AG10803 (cell line): ENCODE results near the gene PLA2G4E.

Experiments used
- DNase-seq: peaks from one replicate; pipeline ENCODE4 v3.0.0; 2010; ENCODE audit warnings: low read depth
- H3K4me3 ChIP-seq: 2 replicates; pipeline ENCODE4 v1.5.1; 2011; ENCODE audit warnings: mild to moderate bottlenecking, low read length, control low read depth
- TF ChIP-seq, protein P1 (sequence below): conservative IDR thresholded peaks from 2 replicates; pipeline ENCODE4 v1.5.1; 2011; ENCODE audit warnings: mild to moderate bottlenecking, low read length, control low read depth, inconsistent platforms

Gene PLA2G4E

DNA sequence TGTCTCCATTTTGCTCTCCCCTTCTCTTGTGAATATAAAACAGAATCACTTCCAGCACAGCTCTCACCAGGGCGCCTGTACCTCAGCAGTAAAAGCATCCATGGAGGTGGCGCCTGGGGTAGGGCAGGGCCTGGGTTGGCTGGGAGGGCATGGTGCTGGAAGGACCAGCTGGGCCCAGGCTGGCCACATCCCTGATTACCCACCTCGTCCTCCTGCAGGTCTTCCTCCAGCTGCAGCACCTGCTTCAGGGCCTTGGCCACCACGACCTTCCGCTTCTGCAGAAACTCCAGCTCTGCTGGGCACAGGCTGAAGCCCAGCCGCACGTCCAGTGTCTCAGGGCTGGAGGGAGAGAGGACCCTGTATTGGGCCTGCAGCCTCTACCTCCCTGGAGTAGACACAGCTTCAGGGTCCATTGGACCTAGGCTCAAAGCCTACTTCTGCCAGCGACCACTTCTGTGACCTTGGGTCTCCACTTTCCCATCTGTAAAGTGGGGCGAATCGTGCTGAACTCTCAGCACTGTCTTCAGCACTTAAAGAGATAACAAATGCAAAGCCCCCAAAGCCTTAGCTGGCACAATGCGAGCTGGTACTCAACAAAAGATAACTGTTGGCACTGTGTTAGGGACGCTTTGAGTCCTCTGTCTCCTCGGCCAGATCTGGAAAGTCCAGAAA lies 23.8 kb downstream of the PLA2G4E start:
- H3K4me3 ChIP-seq: no peak overlapping the region
- no peak for DNase-seq
- TF ChIP-seq, protein P1, sequence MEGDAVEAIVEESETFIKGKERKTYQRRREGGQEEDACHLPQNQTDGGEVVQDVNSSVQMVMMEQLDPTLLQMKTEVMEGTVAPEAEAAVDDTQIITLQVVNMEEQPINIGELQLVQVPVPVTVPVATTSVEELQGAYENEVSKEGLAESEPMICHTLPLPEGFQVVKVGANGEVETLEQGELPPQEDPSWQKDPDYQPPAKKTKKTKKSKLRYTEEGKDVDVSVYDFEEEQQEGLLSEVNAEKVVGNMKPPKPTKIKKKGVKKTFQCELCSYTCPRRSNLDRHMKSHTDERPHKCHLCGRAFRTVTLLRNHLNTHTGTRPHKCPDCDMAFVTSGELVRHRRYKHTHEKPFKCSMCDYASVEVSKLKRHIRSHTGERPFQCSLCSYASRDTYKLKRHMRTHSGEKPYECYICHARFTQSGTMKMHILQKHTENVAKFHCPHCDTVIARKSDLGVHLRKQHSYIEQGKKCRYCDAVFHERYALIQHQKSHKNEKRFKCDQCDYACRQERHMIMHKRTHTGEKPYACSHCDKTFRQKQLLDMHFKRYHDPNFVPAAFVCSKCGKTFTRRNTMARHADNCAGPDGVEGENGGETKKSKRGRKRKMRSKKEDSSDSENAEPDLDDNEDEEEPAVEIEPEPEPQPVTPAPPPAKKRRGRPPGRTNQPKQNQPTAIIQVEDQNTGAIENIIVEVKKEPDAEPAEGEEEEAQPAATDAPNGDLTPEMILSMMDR: no peak

GRCh38 chr15:41996376-41996775 lies 24.5 kb downstream of the PLA2G4E start:
- TF ChIP-seq, protein P1: no peak
- no peak overlapping the region for H3K4me3 ChIP-seq
- no peak for DNase-seq

GRCh38 chr15:41995476-41995855 lies 25.4 kb downstream of the PLA2G4E start:
- TF ChIP-seq, protein P1: no peak
- DNase-seq: no peak
- no peak overlapping the region for H3K4me3 ChIP-seq

GRCh38 chr15:41994772-41995475 lies 25.9 kb downstream of the PLA2G4E start:
- no peak for DNase-seq
- TF ChIP-seq, protein P1: no peak
- no peak overlapping the region for H3K4me3 ChIP-seq

GRCh38 chr15:41994171-41994650 lies 26.6 kb downstream of the PLA2G4E start:
- DNase-seq: no peak
- TF ChIP-seq, protein P1: no peak

GRCh38 chr15:41993472-41994170 lies 27.2 kb downstream of the PLA2G4E start:
- no peak overlapping the region for H3K4me3 ChIP-seq
- TF ChIP-seq, protein P1: no peak

More at GRCh38 chr15:41994171-41994650, 26.6 kb downstream of the PLA2G4E start:
- no peak overlapping the region for H3K4me3 ChIP-seq

More at GRCh38 chr15:41993472-41994170, 27.2 kb downstream of the PLA2G4E start:
- no peak for DNase-seq
